Activated CD8-positive, alpha-beta T cell treated with anti-CD3 and anti-CD28 coated beads for 36 hours (primary cell): ENCODE results near the gene ERFL. TPM values are rescaled to one million over a fixed set of nuclear protein-coding genes. Genes with fewer than 3 reads are reported as not detected.
"Not testable (repeated sequence)": the region's sequence is repeated elsewhere in the genome, so short reads cannot be mapped to it uniquely, and the experiment has no call there.

Experiments used
- ATAC-seq: fragments of 200-7000 bp; cut with Tn5 transposase; one replicate; pipeline ENCODE4 v1.10.0; 2021; ENCODE audit warnings: mild to moderate bottlenecking, moderate library complexity
- CTCF ChIA-PET: fragments of 350-600 bp; sonication (Branson Sonifier 250); formaldehyde crosslinking; loops from one replicate; lab custom pipeline; 2021; ENCODE audit warnings: antibody characterized with exemption; lab: Charles Lee
- POLR2A ChIA-PET: fragments of 350-600 bp; sonication (Branson Sonifier 250); formaldehyde crosslinking; loops from one replicate; lab custom pipeline; 2021; ENCODE audit warnings: antibody characterized with exemption; lab: Charles Lee
- DNase-seq: peaks from one replicate; pipeline ENCODE4 v3.0.0-alpha.2; 2020
- H3K27ac Mint-ChIP-seq: one replicate; pipeline ENCODE4 v1.8.0; 2021; ENCODE audit warnings: mild to moderate bottlenecking, mixed read lengths
- H3K27me3 Mint-ChIP-seq: one replicate; pipeline ENCODE4 v1.8.0; 2021; ENCODE audit warnings: mixed read lengths
- H3K36me3 Mint-ChIP-seq: one replicate; pipeline ENCODE4 v1.8.0; 2021; ENCODE audit warnings: low read depth, mixed read lengths
- H3K4me1 Mint-ChIP-seq: one replicate; pipeline ENCODE4 v1.8.0; 2021; ENCODE audit warnings: low read depth, mixed read lengths
- H3K4me3 Mint-ChIP-seq: one replicate; pipeline ENCODE4 v1.8.0; 2021; ENCODE audit warnings: mild to moderate bottlenecking, moderate library complexity, mixed read lengths
- H3K9me3 Mint-ChIP-seq: one replicate; pipeline ENCODE4 v1.8.0; 2021; ENCODE audit warnings: mixed read lengths
- CTCF ChIP-seq: fragments of 200-600 bp; IDR thresholded peaks from one replicate; pipeline ENCODE4 v1.8.0; 2022; ENCODE audit warnings: antibody characterized with exemption, mild to moderate bottlenecking
- intact Hi-C: fragments of 100-400 bp; cut with micrococcal nuclease; formaldehyde crosslinking; loops from one replicate; pipeline ENCODE4 v1.10.0; 2022
- total RNA-seq, 2 experiments: library from RNA; stranded (reverse); gene quantifications; one replicate each; pipeline ENCODE4 v1.2.3, GENCODE V29; 2021

ERFL gene
- total RNA-seq, 2 experiments from 2014 or later, result 1.5 to 1.6 TPM

DNA sequence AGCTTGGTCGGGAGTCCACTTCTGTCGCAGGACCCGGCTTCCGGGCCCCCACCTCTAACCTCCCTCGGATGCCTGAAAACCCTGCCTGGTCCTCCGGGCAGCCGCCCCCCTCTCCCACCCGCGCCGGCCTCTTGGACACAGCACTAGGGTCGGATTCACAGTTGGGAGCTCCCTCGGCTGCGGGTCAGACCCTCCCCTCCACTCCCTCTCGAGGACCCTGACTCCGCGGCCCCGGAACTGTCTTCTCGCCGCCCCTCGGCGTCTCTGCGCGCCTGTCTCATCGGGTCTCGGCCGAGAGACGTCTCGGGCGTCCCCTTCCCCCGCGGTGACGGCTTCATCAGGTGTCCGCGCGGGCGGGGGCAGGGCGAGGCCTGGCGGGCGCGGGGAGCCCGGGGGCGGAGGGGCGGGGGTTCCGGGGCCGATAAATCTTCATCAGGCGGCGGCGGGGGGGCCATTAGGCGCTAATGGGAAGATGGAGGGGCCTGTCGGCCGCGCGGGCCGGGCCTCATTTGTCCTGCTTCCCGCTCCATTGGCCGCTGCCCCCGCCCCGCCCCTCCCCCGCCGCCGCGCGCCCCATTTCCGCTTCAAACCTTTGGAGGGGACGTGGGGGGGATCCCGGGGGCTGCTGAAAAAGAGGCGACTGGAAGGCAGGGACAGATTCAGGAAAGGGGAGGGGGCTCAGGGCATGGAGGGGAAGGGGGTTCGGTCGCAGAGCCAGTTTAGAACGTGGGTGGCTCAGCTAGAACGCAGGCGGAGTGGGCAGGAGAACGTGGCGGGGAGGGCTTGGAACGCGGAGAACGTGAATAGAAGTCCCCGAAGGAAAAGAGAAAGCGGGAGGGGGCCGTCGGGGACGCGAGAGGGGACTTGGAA is 11.8 kb upstream of the ERFL start:
- peaks cover 17% of the 10 kb centered on the region for H3K27me3 Mint-ChIP-seq
- peak; percentile 69 for DNase-seq
- intact Hi-C loops, result no loop called here
- TF ChIP-seq CTCF, result no peak
- peak overlapping the region; percentile 90 for H3K27ac Mint-ChIP-seq
- H3K4me3 Mint-ChIP-seq, result peak overlapping the region; percentile 78
- CTCF ChIA-PET, result no interaction called here
- ATAC-seq, result peak; percentile 50
- POLR2A ChIA-PET, result interaction anchor here (0.8 to 3.4 kb wide), 5 partner anchors 56 to 80 kb away, joined by 3 to 22 read pairs (median 5); partner anchors contain the start of gene RPS19
- H3K4me1 Mint-ChIP-seq, result peaks cover 44% of the 10 kb centered on the region
- peaks cover 3% of the 10 kb centered on the region for H3K36me3 Mint-ChIP-seq
- H3K9me3 Mint-ChIP-seq, result no peaks in the 10 kb centered on the region

DNA sequence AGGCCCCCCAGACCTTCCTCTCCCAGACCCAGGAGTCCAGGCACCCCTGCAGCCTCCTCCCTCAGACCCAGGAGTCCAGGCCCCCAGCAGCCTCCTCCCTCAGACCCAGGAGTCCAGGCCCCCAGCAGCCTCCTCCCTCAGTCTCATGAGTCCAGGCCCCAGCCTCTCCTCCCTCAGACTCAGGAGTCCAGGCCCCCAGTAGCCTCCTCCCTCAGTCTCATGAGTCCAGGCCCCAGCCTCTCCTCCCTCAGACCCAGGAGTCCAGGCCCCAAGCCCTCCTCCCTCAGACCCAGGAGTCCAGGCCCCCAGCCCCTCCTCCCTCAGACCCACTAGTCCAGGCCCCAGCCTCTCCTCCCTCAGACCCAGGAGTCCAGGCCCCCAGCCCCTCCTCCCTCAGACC is 11.0 kb upstream of the ERFL start:
- CTCF ChIA-PET, ATAC-seq, intact Hi-C loops, H3K9me3 Mint-ChIP-seq, H3K4me3 Mint-ChIP-seq, H3K27ac Mint-ChIP-seq, DNase-seq, H3K36me3 Mint-ChIP-seq: not testable (repeated sequence)
- Mint-ChIP-seq H3K4me1 (peaks cover 46% of the 10 kb centered on the region), H3K27me3 (peaks cover 18% of the 10 kb centered on the region)
- POLR2A ChIA-PET, result interaction anchor here (0.8 to 1.2 kb wide), 3 partner anchors 55 to 79 kb away, joined by 3 to 5 read pairs (median 4); partner anchors contain the start of gene RPS19

DNA sequence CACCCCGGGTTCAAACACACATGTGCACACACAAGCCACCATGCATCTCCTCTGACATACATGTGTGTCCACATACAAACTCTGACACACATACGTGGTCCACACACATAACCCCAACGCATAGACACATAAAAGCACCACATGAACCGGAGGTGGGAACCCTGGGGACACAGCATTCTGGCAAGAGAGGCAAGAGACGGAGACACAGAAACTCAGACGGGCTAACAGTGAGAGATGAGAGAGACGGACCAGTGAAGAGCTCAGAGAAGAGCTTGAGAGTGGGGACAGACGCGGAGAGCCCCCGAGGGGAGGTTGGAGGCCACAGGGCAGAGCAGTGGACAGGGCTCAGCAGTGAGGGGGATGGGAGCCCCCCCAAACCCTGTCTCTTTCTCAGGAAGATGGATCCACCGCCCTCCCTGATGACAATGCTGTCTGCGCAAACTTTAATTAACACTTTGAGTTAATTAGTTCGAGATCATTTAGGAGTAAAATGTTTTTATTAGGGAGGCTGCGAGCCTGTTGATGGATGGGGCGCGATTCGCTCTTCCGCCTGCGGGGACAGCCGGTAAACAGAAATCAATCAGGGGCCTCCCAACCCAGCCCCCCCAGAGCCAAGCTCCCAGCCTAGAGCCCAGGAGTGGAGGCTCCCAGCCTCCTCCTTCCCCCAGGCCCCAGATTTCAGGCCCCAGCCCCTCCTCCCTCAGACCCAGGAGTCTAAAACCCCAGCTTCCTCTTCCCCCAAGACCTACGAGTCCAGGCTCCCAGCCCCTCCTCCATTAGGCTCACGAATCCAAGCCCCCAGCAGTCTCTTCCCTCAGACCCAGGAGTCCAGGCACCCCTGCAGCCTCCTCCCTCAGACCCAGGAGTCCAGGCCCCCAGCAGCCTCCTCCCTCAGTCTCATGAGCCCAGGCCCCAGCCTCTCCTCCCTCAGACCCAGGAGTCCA is 9.5 kb upstream of the ERFL start:
- ChIA-PET POLR2A (interaction anchor here (1.0 to 2.3 kb wide), 10 partner anchors 8 to 78 kb away, joined by 3 to 11 read pairs (median 6); partner anchors contain the start of gene RPS19), CTCF (interaction anchor here (1.1 to 2.6 kb wide), 4 partner anchors 7 to 77 kb away, joined by 4 to 10 read pairs (median 8); partner anchors contain the start of gene RPS19)
- Mint-ChIP-seq H3K36me3 (peaks cover 2% of the 10 kb centered on the region), H3K9me3 (no peaks in the 10 kb centered on the region), H3K4me3 (no peak overlapping the region), H3K27me3 (peaks cover 16% of the 10 kb centered on the region), H3K4me1 (peaks cover 48% of the 10 kb centered on the region), H3K27ac (peak overlapping the region; percentile 50)
- DNase-seq (no peak), ATAC-seq (no peak)
- intact Hi-C loops, result no loop called here
- TF ChIP-seq CTCF, result peak; percentile 59

DNA sequence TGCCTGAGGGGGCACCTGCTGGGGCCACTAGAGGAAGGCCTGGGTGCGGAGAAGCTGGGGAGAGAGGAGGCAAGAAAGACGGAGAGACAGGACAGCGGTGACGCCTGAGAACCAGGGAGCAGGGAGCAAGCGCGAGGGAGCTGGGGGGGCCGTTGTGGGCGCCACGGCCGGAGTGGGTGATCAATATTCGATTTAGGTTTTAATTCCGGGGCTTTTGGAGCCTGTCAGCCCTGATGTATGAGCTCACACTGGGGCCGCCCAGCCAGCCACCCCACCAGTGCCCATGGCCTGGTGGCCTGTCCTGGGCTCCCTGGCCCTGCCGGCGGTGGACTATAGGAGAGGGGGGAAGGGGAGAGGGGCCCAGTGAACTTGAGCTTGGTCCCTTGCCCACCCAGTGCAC is 8.7 kb upstream of the ERFL start:
- Mint-ChIP-seq H3K36me3 (no peaks in the 10 kb centered on the region), H3K4me1 (peaks cover 48% of the 10 kb centered on the region), H3K4me3 (no peak overlapping the region), H3K9me3 (no peaks in the 10 kb centered on the region), H3K27ac (no peak overlapping the region), H3K27me3 (peaks cover 14% of the 10 kb centered on the region)
- TF ChIP-seq CTCF, result no peak
- DNase-seq (no peak), ATAC-seq (no peak)
- ChIA-PET POLR2A (interaction anchor here (1.0 to 2.3 kb wide), 10 partner anchors 9 to 77 kb away, joined by 3 to 11 read pairs (median 6); partner anchors contain the start of gene RPS19), CTCF (interaction anchor here (0.9 to 2.6 kb wide), 6 partner anchors 8 to 78 kb away, joined by 3 to 10 read pairs (median 5); partner anchors contain the start of gene RPS19)
- intact Hi-C loops, result no loop called here

DNA sequence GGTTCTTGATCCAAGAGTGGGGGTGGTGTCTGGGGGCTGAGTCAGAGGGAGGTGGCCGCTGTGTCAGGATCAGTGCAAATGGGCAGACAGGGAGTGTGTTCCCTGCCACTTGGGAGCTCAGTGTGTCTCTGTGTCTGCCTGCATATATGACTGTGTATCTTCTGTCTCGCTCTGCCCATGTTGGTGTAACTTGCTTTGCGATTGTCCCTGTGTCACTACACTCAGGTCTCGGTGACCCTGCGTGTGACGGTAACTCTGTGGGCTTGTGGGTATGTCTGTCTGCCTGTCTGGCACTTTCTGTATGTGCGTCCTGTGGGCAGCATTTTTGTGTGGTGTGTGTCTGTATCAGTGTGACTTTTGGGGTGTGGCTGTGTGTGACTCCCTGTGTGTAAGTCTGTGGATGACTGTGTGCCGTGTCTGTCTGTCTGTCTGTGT is 8.2 kb upstream of the ERFL start:
- peaks cover 10% of the 10 kb centered on the region for H3K27me3 Mint-ChIP-seq
- intact Hi-C loops, result no loop called here
- peaks cover 44% of the 10 kb centered on the region for H3K4me1 Mint-ChIP-seq
- no peaks in the 10 kb centered on the region for H3K9me3 Mint-ChIP-seq
- peak overlapping the region; percentile 53 for H3K27ac Mint-ChIP-seq
- peak; percentile 59 for DNase-seq
- TF ChIP-seq CTCF, result no peak
- ChIA-PET POLR2A (interaction anchor here (1.0 to 2.3 kb wide), 8 partner anchors 9 to 76 kb away, joined by 3 to 11 read pairs (median 7); partner anchors contain the start of gene RPS19), CTCF (interaction anchor here (0.9 to 2.6 kb wide), 5 partner anchors 8 to 78 kb away, joined by 3 to 10 read pairs (median 6); no protein-coding TSS in a partner anchor)
- H3K4me3 Mint-ChIP-seq, result no peak overlapping the region
- peak; percentile 48 for ATAC-seq
- H3K36me3 Mint-ChIP-seq, result no peaks in the 10 kb centered on the region
